Measurements from ENCODE around the gene CDC42BPG.

The CDC42BPG gene

GRCh38 chr11:64875369-64876228, 31.1 kb upstream of the CDC42BPG start:
- peak; percentile 48 for DNase-seq (ENCODE audit: low read depth)
- H3K4me3 ChIP-seq (ENCODE audit: low read length) = peak overlapping the region; percentile 84

GRCh38 chr11:64874308-64875240, 30.1 kb upstream of the CDC42BPG start:
- no peak for TF ChIP-seq CTCF (IDR thresholded peaks at IDR 0.05; ENCODE audit: insufficient read depth, low read depth, low read length, missing control alignments)
- H3K4me3 ChIP-seq (ENCODE audit: low read length) = no peak overlapping the region

More at GRCh38 chr11:64875369-64876228, 31.1 kb upstream of the CDC42BPG start:
- TF ChIP-seq CTCF (IDR thresholded peaks at IDR 0.05; ENCODE audit: insufficient read depth, low read depth, low read length, missing control alignments) = peak; percentile 6

GRCh38 chr11:64872790-64873488, 28.5 kb upstream of the CDC42BPG start:
- no peak overlapping the region for H3K4me3 ChIP-seq (ENCODE audit: low read length)
- no peak for DNase-seq (ENCODE audit: low read depth)
- TF ChIP-seq CTCF (IDR thresholded peaks at IDR 0.05; ENCODE audit: insufficient read depth, low read depth, low read length, missing control alignments) = no peak

More at GRCh38 chr11:64874308-64875240, 30.1 kb upstream of the CDC42BPG start:
- no peak for DNase-seq (ENCODE audit: low read depth)

GRCh38 chr11:64871492-64871891, 27.0 kb upstream of the CDC42BPG start:
- no peak overlapping the region for H3K4me3 ChIP-seq (ENCODE audit: low read length)
- DNase-seq (ENCODE audit: low read depth) = no peak
- no peak for TF ChIP-seq CTCF (IDR thresholded peaks at IDR 0.05; ENCODE audit: insufficient read depth, low read depth, low read length, missing control alignments)

DNA sequence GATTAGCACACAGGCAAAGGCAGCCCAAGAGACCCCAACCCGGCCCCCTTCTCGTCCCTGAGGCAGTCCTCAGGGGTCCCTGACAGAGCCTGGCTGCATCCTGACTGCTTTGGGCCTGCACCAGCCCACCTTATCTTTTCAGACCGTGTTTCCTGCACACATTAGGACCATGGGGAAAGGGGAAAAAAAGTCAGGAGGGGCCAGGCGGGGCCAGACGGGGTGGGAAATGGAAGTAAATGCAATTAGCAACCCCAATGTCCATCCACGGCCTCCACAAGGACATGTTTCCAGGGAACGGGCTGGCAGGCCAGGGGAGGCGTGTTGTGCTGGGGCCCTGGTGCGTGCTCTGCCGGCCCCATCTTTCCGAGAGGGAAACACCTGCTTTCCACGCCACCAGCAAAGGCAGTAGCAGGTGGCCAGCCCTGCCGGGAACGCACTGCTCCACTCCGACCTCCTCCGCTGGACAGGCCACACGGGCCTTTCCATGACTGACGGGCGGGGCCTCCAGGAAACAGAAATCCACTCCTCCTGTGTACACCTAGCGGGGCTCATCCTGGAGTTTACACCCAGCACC, 26.5 kb upstream of the CDC42BPG start:
- no peak overlapping the region for H3K4me3 ChIP-seq (ENCODE audit: low read length)
- no peak for DNase-seq (ENCODE audit: low read depth)
- TF ChIP-seq CTCF (IDR thresholded peaks at IDR 0.05; ENCODE audit: insufficient read depth, low read depth, low read length, missing control alignments) = no peak

DNA sequence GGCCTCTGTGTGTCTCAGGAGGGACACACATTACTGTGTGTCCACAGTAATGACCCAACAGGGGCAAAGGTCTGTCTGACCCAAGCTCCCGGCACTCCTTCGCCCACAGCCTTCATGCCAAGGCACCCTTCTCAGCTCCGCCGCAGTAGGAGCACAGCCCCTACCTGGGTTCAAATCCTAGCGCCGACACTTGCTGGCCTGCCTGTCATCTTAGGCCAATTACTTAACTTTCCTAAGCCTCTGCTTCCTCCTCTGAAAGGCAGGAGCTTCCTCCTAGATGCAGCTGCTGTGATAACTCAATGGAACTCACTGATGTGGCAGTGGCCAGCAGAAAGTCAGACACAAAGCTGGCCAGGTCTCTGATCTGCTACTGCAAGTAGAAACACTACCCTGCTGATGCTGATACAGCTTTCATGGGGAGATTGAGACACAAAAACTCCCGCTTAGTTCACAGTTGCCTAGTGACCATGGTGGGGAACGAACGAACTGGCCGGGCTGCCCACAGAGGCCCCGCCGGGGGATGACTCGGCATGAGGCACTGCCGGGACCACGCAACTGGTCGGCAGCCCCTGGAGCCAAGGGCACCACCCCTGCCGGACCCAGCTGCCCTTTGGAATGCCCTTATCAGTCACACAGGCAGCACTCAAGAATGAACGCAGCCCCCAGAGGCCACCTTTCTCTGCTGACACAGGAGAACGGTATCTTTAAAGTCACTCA, 25.9 kb upstream of the CDC42BPG start:
- TF ChIP-seq CTCF (IDR thresholded peaks at IDR 0.05; ENCODE audit: insufficient read depth, low read depth, low read length, missing control alignments) = no peak
- H3K4me3 ChIP-seq (ENCODE audit: low read length) = no peak overlapping the region
- peak; percentile 31 for DNase-seq (ENCODE audit: low read depth)

Data from epithelial cell of esophagus (primary cell).